ENCODE results near the gene LIN7C.

LIN7C gene

GRCh38 chr11:27540051-27540450, 33.5 kb upstream of the LIN7C start:
- H3K36me3 ChIP-seq (ENCODE audit: insufficient read depth, low read length): no peaks in the 10 kb centered on the region
- no peaks in the 10 kb centered on the region for H3K9me3 ChIP-seq (ENCODE audit: low read depth, low read length)
- H3K4me3 ChIP-seq: no peak overlapping the region
- TF ChIP-seq EZH2 (IDR thresholded peaks at IDR 0.05) (no peak), POLR2AphosphoS5 (IDR thresholded peaks at IDR 0.05; ENCODE audit: borderline replicate concordance, low read depth, low read length) (no peak), FOXP2 (optimal IDR thresholded peaks at IDR 0.05; ENCODE audit: control extremely low read depth, extremely low read length, insufficient read depth) (no peak)
- no peak overlapping the region for H3K27ac ChIP-seq
- no peak for DNase-seq (ENCODE audit: low read depth, low spot score)
- H3K9ac ChIP-seq (ENCODE audit: insufficient read length): no peak overlapping the region

- TF ChIP-seq FOXP2 (optimal IDR thresholded peaks at IDR 0.05; ENCODE audit: control extremely low read depth, extremely low read length, insufficient read depth) (no peak), POLR2AphosphoS5 (IDR thresholded peaks at IDR 0.05; ENCODE audit: borderline replicate concordance, low read depth, low read length) (no peak), EZH2 (IDR thresholded peaks at IDR 0.05) (no peak)
- H3K27ac ChIP-seq: no peak overlapping the region
- no peaks in the 10 kb centered on the region for H3K36me3 ChIP-seq (ENCODE audit: insufficient read depth, low read length)
- H3K9me3 ChIP-seq (ENCODE audit: low read depth, low read length): no peaks in the 10 kb centered on the region
- no peak overlapping the region for H3K4me3 ChIP-seq
- DNase-seq (ENCODE audit: low read depth, low spot score): no peak
- no peak overlapping the region for H3K9ac ChIP-seq (ENCODE audit: insufficient read length)
These were observed 28.5 kb upstream of the LIN7C start for GRCh38 chr11:27535103-27535502.

DNA sequence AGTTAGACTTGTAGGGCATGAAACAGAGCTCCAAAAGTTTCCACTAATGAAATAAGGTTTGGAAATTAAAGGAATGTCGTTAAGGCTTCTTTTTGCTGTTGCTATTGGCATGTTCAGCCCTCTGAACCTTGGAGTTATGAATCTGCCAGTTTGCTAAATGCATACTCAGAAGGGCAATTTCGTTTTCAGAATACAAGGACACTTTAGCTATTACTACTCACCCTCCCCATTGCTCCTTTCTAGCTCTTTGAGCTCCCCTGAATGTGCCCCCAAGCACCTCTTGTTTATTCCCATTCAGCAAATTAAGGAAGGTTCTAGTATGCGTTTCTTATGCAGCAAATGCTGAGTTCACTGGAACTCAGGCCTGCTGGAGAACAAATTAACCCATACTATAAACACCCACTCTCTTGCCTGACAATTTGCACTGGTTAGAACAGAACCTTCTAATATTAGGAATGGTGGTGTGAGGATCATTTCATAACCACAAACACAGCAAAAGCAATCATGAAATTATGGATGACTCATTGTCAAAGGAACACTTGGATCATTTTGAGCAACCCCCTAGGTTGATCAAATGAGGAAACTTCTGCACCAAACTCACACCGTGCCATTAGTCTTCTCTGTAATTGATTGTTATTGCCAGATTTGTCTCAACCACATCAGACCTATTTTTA, 26.2 kb upstream of the LIN7C start:
- H3K27ac ChIP-seq: no peak overlapping the region
- H3K9ac ChIP-seq (ENCODE audit: insufficient read length): no peak overlapping the region
- no peaks in the 10 kb centered on the region for H3K36me3 ChIP-seq (ENCODE audit: insufficient read depth, low read length)
- H3K4me3 ChIP-seq: no peak overlapping the region
- no peak for DNase-seq (ENCODE audit: low read depth, low spot score)
- no peak for TF ChIP-seq EZH2 (IDR thresholded peaks at IDR 0.05)
- TF ChIP-seq FOXP2 (optimal IDR thresholded peaks at IDR 0.05; ENCODE audit: control extremely low read depth, extremely low read length, insufficient read depth): no peak
- no peak for TF ChIP-seq POLR2AphosphoS5 (IDR thresholded peaks at IDR 0.05; ENCODE audit: borderline replicate concordance, low read depth, low read length)
- H3K9me3 ChIP-seq (ENCODE audit: low read depth, low read length): no peaks in the 10 kb centered on the region

DNA sequence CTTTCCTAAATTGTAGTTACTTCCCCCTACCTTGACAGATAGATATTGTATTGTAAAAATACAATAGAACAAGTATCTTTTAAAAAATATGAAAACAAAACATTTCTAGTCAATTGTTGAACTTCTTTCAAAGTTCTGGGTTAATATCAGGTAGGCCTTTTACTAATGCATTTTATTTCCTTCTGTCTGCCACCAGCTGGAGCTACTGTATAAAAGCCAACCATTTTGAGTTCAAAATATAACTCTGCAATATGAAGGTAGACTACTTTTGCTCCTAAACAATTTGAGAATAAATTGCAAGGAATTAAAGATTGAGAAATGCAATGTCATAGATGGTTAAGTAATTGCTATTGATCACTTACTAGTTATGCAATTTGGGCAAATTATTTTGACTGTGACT, 22.1 kb upstream of the LIN7C start:
- TF ChIP-seq POLR2AphosphoS5 (IDR thresholded peaks at IDR 0.05; ENCODE audit: borderline replicate concordance, low read depth, low read length) (no peak), EZH2 (IDR thresholded peaks at IDR 0.05) (no peak), FOXP2 (optimal IDR thresholded peaks at IDR 0.05; ENCODE audit: control extremely low read depth, extremely low read length, insufficient read depth) (no peak)
- Histone ChIP-seq H3K36me3 (ENCODE audit: insufficient read depth, low read length) (no peaks in the 10 kb centered on the region), H3K9ac (ENCODE audit: insufficient read length) (no peak overlapping the region), H3K4me3 (no peak overlapping the region), H3K27ac (no peak overlapping the region), H3K9me3 (ENCODE audit: low read depth, low read length) (no peaks in the 10 kb centered on the region)
- no peak for DNase-seq (ENCODE audit: low read depth, low spot score)

DNA sequence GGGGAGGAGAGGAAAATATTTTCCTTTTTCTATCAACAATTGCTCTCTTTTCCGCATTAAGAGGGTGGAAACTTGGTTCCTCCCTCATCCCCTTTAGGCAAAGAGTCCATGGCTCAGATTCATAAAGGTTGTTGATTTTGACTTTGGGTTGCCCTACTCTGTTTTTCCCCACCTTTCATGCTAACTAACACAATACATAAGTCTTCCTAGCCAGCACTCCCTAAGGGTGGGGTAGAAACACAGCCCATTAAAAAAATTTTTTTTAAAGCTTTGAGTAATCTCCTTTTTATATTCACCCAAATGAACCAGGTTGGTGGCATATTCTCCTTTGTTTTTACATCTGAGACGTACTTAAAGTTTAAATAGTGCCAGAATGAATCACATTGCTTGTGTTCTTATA, 20.0 kb upstream of the LIN7C start:
- Histone ChIP-seq H3K9me3 (ENCODE audit: low read depth, low read length) (no peaks in the 10 kb centered on the region), H3K4me3 (no peak overlapping the region)
- TF ChIP-seq FOXP2 (optimal IDR thresholded peaks at IDR 0.05; ENCODE audit: control extremely low read depth, extremely low read length, insufficient read depth): no peak
- no peak for TF ChIP-seq POLR2AphosphoS5 (IDR thresholded peaks at IDR 0.05; ENCODE audit: borderline replicate concordance, low read depth, low read length)
- TF ChIP-seq EZH2 (IDR thresholded peaks at IDR 0.05): no peak

DNA sequence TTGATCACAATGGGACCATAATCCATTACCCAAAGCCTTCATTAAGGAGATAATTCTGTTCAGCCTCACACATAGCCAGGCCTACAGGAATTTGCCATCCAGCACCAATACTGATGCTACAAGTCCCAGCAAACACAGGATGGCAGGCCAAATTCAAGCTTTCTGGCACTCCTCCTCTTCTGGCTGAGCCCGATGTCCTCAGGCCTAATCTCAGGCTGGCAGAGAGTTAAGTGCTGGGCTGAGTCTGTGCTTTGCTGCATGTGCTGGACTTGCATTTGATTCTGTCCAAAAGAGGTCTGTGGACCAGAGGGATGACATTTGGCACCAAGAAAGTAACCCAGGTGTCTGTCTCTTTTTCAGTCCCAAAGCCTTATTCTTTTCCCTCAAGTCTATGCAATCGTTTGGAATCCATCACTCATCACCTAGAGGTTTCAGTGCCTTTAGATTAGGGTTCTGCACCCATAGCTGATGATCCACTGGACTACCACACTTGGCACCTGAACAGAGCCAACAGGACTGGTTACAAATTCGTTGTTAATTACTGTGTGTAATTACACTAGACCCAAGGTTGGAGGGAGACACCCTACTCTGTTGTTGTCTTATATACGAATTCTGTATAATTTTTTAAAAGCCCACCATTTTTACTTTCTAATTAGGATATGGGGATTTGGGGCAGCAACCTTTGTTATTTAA, 19.4 kb upstream of the LIN7C start:
- H3K9ac ChIP-seq (ENCODE audit: insufficient read length): no peak overlapping the region
- H3K9me3 ChIP-seq (ENCODE audit: low read depth, low read length): no peaks in the 10 kb centered on the region
- no peak for DNase-seq (ENCODE audit: low read depth, low spot score)
- no peak overlapping the region for H3K27ac ChIP-seq
- H3K4me3 ChIP-seq: no peak overlapping the region
- TF ChIP-seq EZH2 (IDR thresholded peaks at IDR 0.05) (no peak), POLR2AphosphoS5 (IDR thresholded peaks at IDR 0.05; ENCODE audit: borderline replicate concordance, low read depth, low read length) (no peak), FOXP2 (optimal IDR thresholded peaks at IDR 0.05; ENCODE audit: control extremely low read depth, extremely low read length, insufficient read depth) (no peak)
- no peaks in the 10 kb centered on the region for H3K36me3 ChIP-seq (ENCODE audit: insufficient read depth, low read length)

More for the DNA sequence above, 20.0 kb upstream of the LIN7C start:
- no peak for DNase-seq (ENCODE audit: low read depth, low spot score)
- Histone ChIP-seq H3K36me3 (ENCODE audit: insufficient read depth, low read length) (no peaks in the 10 kb centered on the region), H3K27ac (no peak overlapping the region), H3K9ac (ENCODE audit: insufficient read length) (no peak overlapping the region)

GRCh38 chr11:27524155-27524554, 17.6 kb upstream of the LIN7C start:
- Histone ChIP-seq H3K9ac (ENCODE audit: insufficient read length) (no peak overlapping the region), H3K36me3 (ENCODE audit: insufficient read depth, low read length) (no peaks in the 10 kb centered on the region), H3K9me3 (ENCODE audit: low read depth, low read length) (no peaks in the 10 kb centered on the region), H3K4me3 (no peak overlapping the region), H3K27ac (no peak overlapping the region)
- TF ChIP-seq EZH2 (IDR thresholded peaks at IDR 0.05): no peak
- TF ChIP-seq FOXP2 (optimal IDR thresholded peaks at IDR 0.05; ENCODE audit: control extremely low read depth, extremely low read length, insufficient read depth): no peak
- TF ChIP-seq POLR2AphosphoS5 (IDR thresholded peaks at IDR 0.05; ENCODE audit: borderline replicate concordance, low read depth, low read length): no peak
- no peak for DNase-seq (ENCODE audit: low read depth, low spot score)

DNA sequence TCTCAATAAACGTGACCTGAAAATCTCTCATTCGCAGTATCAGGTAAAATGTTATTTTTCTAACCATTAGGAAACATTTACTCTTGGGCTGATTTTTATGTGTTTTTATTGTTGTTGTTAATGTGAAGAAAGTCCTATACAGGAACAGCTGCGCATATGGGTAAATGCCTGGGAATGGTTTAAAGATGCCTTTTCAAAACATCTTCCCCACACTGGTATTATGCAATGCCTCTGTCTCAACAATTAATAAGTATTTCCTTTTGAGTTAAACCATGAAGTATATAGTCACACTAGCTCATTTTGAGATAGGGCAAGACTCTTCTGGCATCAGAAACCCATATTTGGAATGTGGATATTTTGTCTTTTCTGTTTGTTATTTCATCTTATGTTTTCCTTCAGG, 13.7 kb upstream of the LIN7C start:
- no peak overlapping the region for H3K27ac ChIP-seq
- no peak overlapping the region for H3K4me3 ChIP-seq
- H3K36me3 ChIP-seq (ENCODE audit: insufficient read depth, low read length): no peaks in the 10 kb centered on the region
- H3K9me3 ChIP-seq (ENCODE audit: low read depth, low read length): no peaks in the 10 kb centered on the region
- TF ChIP-seq EZH2 (IDR thresholded peaks at IDR 0.05) (no peak), POLR2AphosphoS5 (IDR thresholded peaks at IDR 0.05; ENCODE audit: borderline replicate concordance, low read depth, low read length) (no peak), FOXP2 (optimal IDR thresholded peaks at IDR 0.05; ENCODE audit: control extremely low read depth, extremely low read length, insufficient read depth) (no peak)
- DNase-seq (ENCODE audit: low read depth, low spot score): no peak
- no peak overlapping the region for H3K9ac ChIP-seq (ENCODE audit: insufficient read length)

Measured in SK-N-MC (cell line).